T-cell (primary cell): ENCODE results near the gene DMKN. TPM values are rescaled to one million over a fixed set of nuclear protein-coding genes. Genes with fewer than 3 reads are reported as not detected.
"Not testable (repeated sequence)": the region's sequence is repeated elsewhere in the genome, so short reads cannot be mapped to it uniquely, and the experiment has no call there.

Experiments used
- ATAC-seq, 4 experiments: fragments of 200-7000 bp in 3 of 4; fragments of 150-1000 bp in 1 of 4; cut with Tn5 transposase; replicated peaks in 1 of 4; 1 replicate in 3 of 4; 2 replicates in 1 of 4; pipeline ENCODE4 v1.10.0; 2021; ENCODE audit warnings: moderate library complexity in 3 of 4, mild to moderate bottlenecking in 2 of 4, moderate number of reproducible peaks in 1 of 4
- CTCF ChIA-PET, 2 donors: fragments of 300-600 bp; sonication (Branson Sonifier 250); formaldehyde crosslinking; loops; one replicate each; lab custom pipeline; 2022; ENCODE audit warnings: antibody characterized with exemption in 2 of 2; lab: Charles Lee
- POLR2A ChIA-PET, 2 donors: fragments of 300-600 bp; sonication (Branson Sonifier 250); formaldehyde crosslinking; loops; one replicate each; lab custom pipeline; 2022; ENCODE audit warnings: antibody characterized with exemption in 2 of 2; lab: Charles Lee
- DNase-seq, 35 experiments: peaks; one replicate each; pipeline versions ENCODE4 v3.0.0 to v3.0.0-alpha.2; 2013 to 2023
- H3K27ac ChIP-seq: one replicate; pipeline ENCODE4 v1.5.1; 2013; ENCODE audit warnings: low read length
- H3K27me3 ChIP-seq, 2 experiments: replicated peaks in 1 of 2; 1 replicate in 1 of 2; 2 replicates in 1 of 2; pipeline versions ENCODE4 v1.6.1 to v1.7.0; 2013; ENCODE audit warnings: low read length in 1 of 2, mixed read lengths in 1 of 2; ENCODE audit not compliant: control insufficient read depth in 2 of 2, insufficient read depth in 2 of 2; ENCODE audit errors: extremely low read depth in 1 of 2
- H3K36me3 ChIP-seq, 2 donors: 1 replicate in 1 of 2; 2 replicates in 1 of 2; pipeline versions ENCODE4 v1.6.1 to v1.7.0; 2013; ENCODE audit warnings: low read length in 1 of 2; ENCODE audit not compliant: control insufficient read depth in 2 of 2, insufficient read depth in 1 of 2; ENCODE audit errors: extremely low read depth in 1 of 2
- H3K4me1 ChIP-seq, 2 experiments: 1 replicate in 1 of 2; 2 replicates in 1 of 2; pipeline versions ENCODE4 v1.6.1 to v1.7.0; 2013; ENCODE audit warnings: low read length in 2 of 2, mixed read lengths in 1 of 2; ENCODE audit not compliant: insufficient read depth in 2 of 2, control insufficient read depth in 1 of 2; ENCODE audit errors: extremely low read depth in 1 of 2
- H3K4me3 ChIP-seq, 2 donors: 1 replicate in 1 of 2; 2 replicates in 1 of 2; pipeline versions ENCODE4 v1.5.1 to v1.7.0; 2013; ENCODE audit warnings: mild to moderate bottlenecking in 2 of 2, low read length in 1 of 2, moderate library complexity in 1 of 2; ENCODE audit not compliant: control insufficient read depth in 1 of 2; ENCODE audit errors: extremely low read depth in 1 of 2
- H3K9me3 ChIP-seq: 2 replicates; pipeline ENCODE4 v1.7.0; 2013
- H3K27ac Mint-ChIP-seq, 2 donors: one replicate each; pipeline ENCODE4 v1.8.0; 2020 to 2021; ENCODE audit warnings: mild to moderate bottlenecking in 2 of 2, mixed read lengths in 2 of 2
- H3K27me3 Mint-ChIP-seq, 2 donors: one replicate each; pipeline ENCODE4 v1.8.0; 2021 to 2022; ENCODE audit warnings: mixed read lengths in 2 of 2
- H3K36me3 Mint-ChIP-seq: one replicate; pipeline ENCODE4 v1.8.0; 2021; ENCODE audit warnings: mixed read lengths
- H3K4me1 Mint-ChIP-seq, 3 donors: one replicate each; pipeline ENCODE4 v1.8.0; 2020 to 2022; ENCODE audit warnings: mixed read lengths in 3 of 3, mild to moderate bottlenecking in 1 of 3
- H3K4me3 Mint-ChIP-seq, 3 donors: one replicate each; pipeline ENCODE4 v1.8.0; 2020 to 2022; ENCODE audit warnings: mild to moderate bottlenecking in 3 of 3, mixed read lengths in 3 of 3, moderate library complexity in 3 of 3
- H3K9me3 Mint-ChIP-seq, 3 donors: one replicate each; pipeline ENCODE4 v1.8.0; 2020 to 2022; ENCODE audit warnings: mixed read lengths in 3 of 3
- WGBS: methylation state at CpG from one replicate; pipeline ENCODE4 v1.1.5; 2013; ENCODE audit warnings: missing lambda C conversion rate; ENCODE audit not compliant: insufficient coverage; 5-methylcytosine and 5-hydroxymethylcytosine counted together
- total RNA-seq, 35 experiments: library from RNA in 6 of 35; stranded (reverse) in 6 of 35; fragments of 120-200 nt in 1 of 35; gene quantifications; one replicate each; pipeline versions ENCODE4 v1.2.1 to v1.2.4 and lab custom pipeline; 2013 to 2026

DMKN gene
- total RNA-seq, 5 donors from 2014 or later (not counting 1 experiment from before 2014, with no cell fraction given): 1.8 to 2.3 (median 2.1) TPM; not detected in 1

DNA sequence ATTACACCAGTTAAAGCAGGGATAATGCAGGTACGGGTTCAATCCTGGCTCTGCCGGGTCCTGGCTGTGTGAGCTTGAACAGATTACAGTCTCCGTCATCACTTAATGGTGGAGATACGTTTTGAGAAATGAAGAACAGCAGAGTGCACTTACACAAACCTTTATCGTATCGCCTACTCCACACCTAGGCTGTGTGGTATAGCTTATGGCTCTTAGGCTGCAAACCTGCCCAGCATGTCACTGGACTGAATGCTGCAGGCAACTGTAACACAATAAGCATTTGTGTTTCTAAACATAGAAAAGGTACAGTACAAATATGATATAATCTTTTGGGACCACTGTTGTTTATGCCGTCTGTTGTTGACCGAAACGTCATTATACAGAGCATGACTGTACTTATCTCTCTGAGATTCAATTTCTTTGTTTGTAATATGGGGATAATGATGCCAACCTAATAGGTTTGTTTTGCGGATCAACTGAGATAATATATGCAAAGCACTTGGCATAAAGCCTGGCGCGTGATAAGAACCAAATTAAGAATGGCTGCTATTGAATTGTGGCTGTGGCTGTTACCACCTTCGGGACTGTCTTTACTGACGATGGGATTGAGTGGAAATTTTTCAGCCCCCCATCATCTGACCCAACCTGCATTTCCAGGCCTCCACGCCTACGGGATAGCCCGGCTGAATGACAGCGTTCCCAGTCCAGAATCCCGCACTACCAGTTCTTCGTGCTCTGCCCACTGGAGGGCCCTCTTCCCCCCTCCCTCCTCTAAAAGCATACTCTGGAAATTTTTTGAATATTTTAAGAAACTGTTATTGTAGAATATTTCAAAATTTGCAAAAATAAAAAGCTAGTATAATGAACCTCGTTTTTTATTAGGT lies 34.4 kb downstream of the DMKN start:
- no peak overlapping the region for H3K27ac Mint-ChIP-seq
- no peak overlapping the region for H3K27ac ChIP-seq
- DNase-seq (no peak), ATAC-seq (no peak)
- H3K4me1 Mint-ChIP-seq: peaks cover 0 to 3% (median 0%) of the 10 kb centered on the region in 3 donors
- no peaks in the 10 kb centered on the region for H3K9me3 ChIP-seq
- no peaks in the 10 kb centered on the region for H3K4me1 ChIP-seq
- no peak overlapping the region for H3K4me3 Mint-ChIP-seq
- H3K36me3 ChIP-seq: no peaks in the 10 kb centered on the region
- H3K4me3 ChIP-seq: no peak overlapping the region
- ChIA-PET CTCF (interaction anchor here in 1 of 2 donors (0.8 kb wide), 1 partner anchor 16 kb away, joined by 3 read pairs; no protein-coding TSS in a partner anchor), POLR2A (no interaction called here)
- H3K27me3 ChIP-seq: peaks cover 0 to 7% of the 10 kb centered on the region in 2 experiments
- H3K9me3 Mint-ChIP-seq: no peaks in the 10 kb centered on the region
- no peaks in the 10 kb centered on the region for H3K36me3 Mint-ChIP-seq
- H3K27me3 Mint-ChIP-seq: no peaks in the 10 kb centered on the region
- 97% methylated on average over 6 of the region's 21 CpGs for WGBS

DNA sequence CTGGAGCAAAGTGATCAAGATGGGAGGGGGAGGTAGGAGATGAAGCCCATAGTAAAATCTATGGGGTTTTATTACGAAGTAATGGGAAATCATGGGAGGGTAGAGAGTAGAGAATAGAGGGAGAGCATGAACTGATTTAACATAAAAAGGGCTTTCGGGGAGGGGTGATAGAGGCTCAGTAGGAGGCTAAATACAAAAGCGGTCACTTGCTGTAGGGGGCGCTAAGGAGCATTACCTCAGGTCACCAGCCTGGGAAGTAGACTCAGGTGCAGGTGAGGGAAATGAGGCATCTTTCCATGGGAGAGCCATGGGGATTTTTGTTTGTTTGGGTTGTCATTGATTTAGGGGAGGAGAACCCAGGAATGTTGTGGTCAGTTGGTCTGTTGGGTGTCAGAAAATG lies 37.3 kb downstream of the DMKN start:
- ChIA-PET POLR2A (no interaction called here), CTCF (no interaction called here)
- H3K36me3 Mint-ChIP-seq: no peaks in the 10 kb centered on the region
- Histone ChIP-seq H3K4me3 (no peak overlapping the region), H3K27ac (no peak overlapping the region), H3K9me3 (no peaks in the 10 kb centered on the region), H3K4me1 (no peaks in the 10 kb centered on the region), H3K27me3 (peaks cover 0 to 3% of the 10 kb centered on the region in 2 experiments), H3K36me3 (no peaks in the 10 kb centered on the region)
- ATAC-seq (no peak), DNase-seq (no peak)
- H3K4me1 Mint-ChIP-seq: no peaks in the 10 kb centered on the region
- 69% methylated on average over 3 of the region's 4 CpGs for WGBS
- H3K4me3 Mint-ChIP-seq: no peak overlapping the region
- no peak overlapping the region for H3K27ac Mint-ChIP-seq
- H3K9me3 Mint-ChIP-seq: no peaks in the 10 kb centered on the region
- H3K27me3 Mint-ChIP-seq: no peaks in the 10 kb centered on the region

DNA sequence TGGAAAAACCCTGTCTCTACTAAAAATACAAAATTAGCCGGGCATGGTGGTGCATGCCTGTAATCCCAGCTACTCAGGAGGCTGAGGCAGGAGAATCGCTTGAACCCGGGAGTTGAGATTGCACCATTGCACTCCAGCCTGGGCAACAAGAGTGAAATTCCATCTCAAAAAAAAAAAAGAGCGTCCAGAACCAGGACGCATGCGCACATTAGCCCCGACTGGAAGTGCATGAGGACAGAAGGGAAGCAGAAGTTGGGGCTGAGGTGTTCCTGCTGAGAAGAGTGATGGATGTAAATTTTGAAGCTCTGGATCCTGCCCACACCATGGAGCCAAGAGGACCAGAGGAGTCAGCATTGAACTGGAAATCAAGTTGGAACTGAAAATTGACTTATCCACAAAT lies 38.9 kb downstream of the DMKN start:
- CTCF ChIA-PET: not testable (repeated sequence)

DNA sequence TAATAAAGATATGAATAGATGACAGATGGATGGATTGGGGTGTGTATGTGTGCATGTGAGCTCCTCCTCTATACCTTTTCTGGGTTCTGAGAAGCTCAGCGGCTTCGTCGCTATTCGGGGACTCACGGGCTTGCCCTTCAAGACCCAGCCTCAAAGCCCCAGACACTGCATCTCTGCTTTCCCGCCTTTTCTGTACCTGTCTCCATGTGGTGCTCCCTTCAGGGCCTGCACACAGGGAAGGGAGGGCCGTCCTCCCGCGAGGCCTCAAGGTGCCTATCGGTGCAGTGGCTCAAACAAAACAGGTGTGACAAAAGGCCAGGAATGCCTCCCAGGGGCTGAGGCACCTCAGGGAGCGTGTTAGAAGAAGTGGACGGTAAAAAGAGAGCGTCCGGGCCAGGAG lies 39.3 kb downstream of the DMKN start:
- H3K27ac Mint-ChIP-seq: no peak overlapping the region
- no peaks in the 10 kb centered on the region for H3K9me3 Mint-ChIP-seq
- DNase-seq: no peak
- WGBS: 92% methylated on average over 8 of the region's 14 CpGs
- no peaks in the 10 kb centered on the region for H3K4me1 Mint-ChIP-seq
- no peak overlapping the region for H3K27ac ChIP-seq
- no peaks in the 10 kb centered on the region for H3K4me1 ChIP-seq
- ChIA-PET CTCF (interaction anchor here in 1 of 2 donors (0.9 kb wide), 1 partner anchor 11 kb away, joined by 4 read pairs; no protein-coding TSS in a partner anchor), POLR2A (no interaction called here)
- no peaks in the 10 kb centered on the region for H3K9me3 ChIP-seq
- H3K36me3 Mint-ChIP-seq: no peaks in the 10 kb centered on the region
- ATAC-seq: no peak
- H3K36me3 ChIP-seq: no peaks in the 10 kb centered on the region
- no peak overlapping the region for H3K4me3 ChIP-seq
- no peak overlapping the region for H3K4me3 Mint-ChIP-seq
- H3K27me3 Mint-ChIP-seq: no peaks in the 10 kb centered on the region
- peaks cover 0 to 3% of the 10 kb centered on the region in 2 experiments for H3K27me3 ChIP-seq

More for the DNA sequence above, 38.9 kb downstream of the DMKN start:
- 100% methylated on average over 2 of the region's 7 CpGs for WGBS
- H3K36me3 Mint-ChIP-seq, H3K4me1 Mint-ChIP-seq, DNase-seq, H3K36me3 ChIP-seq, H3K27ac Mint-ChIP-seq, H3K9me3 Mint-ChIP-seq, ATAC-seq, H3K4me1 ChIP-seq, H3K4me3 ChIP-seq, H3K27me3 ChIP-seq, H3K4me3 Mint-ChIP-seq, H3K27ac ChIP-seq, POLR2A ChIA-PET, H3K27me3 Mint-ChIP-seq, H3K9me3 ChIP-seq: not testable (repeated sequence)

DNA sequence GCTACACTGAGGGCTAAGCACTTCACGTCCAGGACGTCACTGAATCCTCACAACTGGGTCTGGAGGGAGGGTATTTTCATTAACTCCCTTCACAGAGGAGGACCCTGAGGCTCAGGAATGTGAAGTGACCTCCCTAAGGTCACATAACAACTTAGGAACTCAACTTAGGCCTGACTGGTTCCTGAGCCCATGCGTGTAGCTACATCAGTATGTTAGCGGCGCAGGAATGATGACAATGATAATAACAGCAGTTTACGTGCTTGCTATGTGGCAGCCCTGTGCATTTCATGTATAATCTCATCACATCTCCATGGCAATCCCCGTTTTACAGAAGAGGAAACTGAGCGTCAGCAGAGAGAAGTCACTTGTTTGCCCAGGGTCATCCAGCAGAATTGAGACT lies 41.5 kb downstream of the DMKN start:
- POLR2A ChIA-PET: no interaction called here
- no peaks in the 10 kb centered on the region for H3K36me3 ChIP-seq
- H3K27me3 ChIP-seq: peaks cover 0 to 3% of the 10 kb centered on the region in 2 experiments
- DNase-seq (no peak), ATAC-seq (no peak)
- H3K27ac ChIP-seq: no peak overlapping the region
- H3K4me1 ChIP-seq: no peaks in the 10 kb centered on the region
- Mint-ChIP-seq H3K4me1 (peaks cover 0 to 5% (median 2%) of the 10 kb centered on the region in 3 donors), H3K9me3 (no peaks in the 10 kb centered on the region), H3K27ac (no peak overlapping the region), H3K36me3 (no peaks in the 10 kb centered on the region), H3K27me3 (no peaks in the 10 kb centered on the region), H3K4me3 (no peak overlapping the region)
- H3K4me3 ChIP-seq: no peak overlapping the region
- 79% methylated on average over 4 of the region's 8 CpGs for WGBS
- CTCF ChIA-PET: interaction anchor here in 1 of 2 donors (0.7 to 1.0 kb wide), 3 partner anchors 28 to 120 kb away, joined by 3 read pairs; no protein-coding TSS in a partner anchor
- H3K9me3 ChIP-seq: no peaks in the 10 kb centered on the region

DNA sequence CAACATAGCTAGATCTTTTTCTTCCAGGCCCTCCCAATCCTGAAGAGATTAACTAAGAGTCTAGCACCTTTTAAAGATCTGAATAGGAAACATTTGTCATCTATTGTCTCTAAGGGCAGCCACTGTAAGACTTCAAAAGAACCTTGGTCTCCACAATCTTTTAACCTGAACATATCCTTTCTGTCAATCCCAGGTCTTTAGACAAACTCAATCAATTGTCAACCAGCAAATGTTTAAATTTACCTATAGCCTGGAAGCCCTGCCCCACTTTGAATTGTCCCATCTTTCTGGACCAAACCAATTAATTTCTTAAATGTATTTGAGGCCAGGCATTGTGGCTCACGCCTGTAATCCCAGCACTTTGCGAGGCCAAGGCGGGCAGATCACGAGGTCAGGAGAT lies 42.4 kb downstream of the DMKN start:
- H3K27me3 ChIP-seq, H3K36me3 ChIP-seq, ATAC-seq, H3K36me3 Mint-ChIP-seq, H3K9me3 Mint-ChIP-seq, H3K27ac ChIP-seq, DNase-seq, CTCF ChIA-PET, H3K4me1 Mint-ChIP-seq, POLR2A ChIA-PET, H3K4me3 Mint-ChIP-seq, H3K9me3 ChIP-seq, H3K27me3 Mint-ChIP-seq, H3K27ac Mint-ChIP-seq, H3K4me1 ChIP-seq, H3K4me3 ChIP-seq: not testable (repeated sequence)
- no CpG with 5 or more reads among the region's 4 CpGs for WGBS
